A673 (cell line): ENCODE results near the gene CDC42BPA. TPM values are rescaled to one million over a fixed set of nuclear protein-coding genes. Genes with fewer than 3 reads are reported as not detected.

Source experiments
- BruUV-seq: library from RNA; stranded (reverse); fragments of 400-500 nt; replicated peaks from 2 replicates; lab custom pipeline; 2021; lab: Mats Ljungman, UMichigan
- CTCF ChIA-PET: fragments of 300-600 bp; sonication (Branson Sonifier 250); formaldehyde crosslinking; loops from one replicate; lab custom pipeline; 2022; ENCODE audit warnings: antibody characterized with exemption; lab: Charles Lee
- POLR2A ChIA-PET: fragments of 300-600 bp; sonication (Branson Sonifier 250); formaldehyde crosslinking; loops from one replicate; lab custom pipeline; 2022; ENCODE audit warnings: antibody characterized with exemption; ENCODE audit not compliant: low non-redundant PET; lab: Charles Lee
- DNase-seq: peaks from one replicate; pipeline ENCODE4 v3.0.0-alpha.2; 2015; ENCODE audit warnings: low spot score
- H3K27ac ChIP-seq: fragments of 200-600 bp; sonication (generic); 2 replicates; pipeline ENCODE4 v1.5.1; 2016; ENCODE audit warnings: mixed run types, low read depth, mild to moderate bottlenecking, mixed read lengths, antibody characterized with exemption, low read length; ENCODE audit not compliant: poor library complexity, severe bottlenecking
- H3K27me3 ChIP-seq: fragments of 200-600 bp; sonication (generic); replicated peaks from 2 replicates; pipeline ENCODE4 v1.6.1; 2017; ENCODE audit warnings: mixed run types, low read depth, mild to moderate bottlenecking, mixed read lengths, antibody characterized with exemption, low read length; ENCODE audit not compliant: insufficient read depth, poor library complexity
- H3K36me3 ChIP-seq: fragments of 200-600 bp; sonication (generic); 2 replicates; pipeline ENCODE4 v1.6.1; 2016; ENCODE audit warnings: mixed run types, mild to moderate bottlenecking, mixed read lengths, antibody characterized with exemption, low read length; ENCODE audit not compliant: insufficient read depth, poor library complexity, severe bottlenecking
- H3K4me1 ChIP-seq: fragments of 200-600 bp; sonication (generic); 2 replicates; pipeline ENCODE4 v1.6.1; 2017; ENCODE audit warnings: mixed run types, mild to moderate bottlenecking, mixed read lengths, antibody characterized with exemption, low read length; ENCODE audit not compliant: insufficient read depth, poor library complexity, severe bottlenecking
- H3K4me3 ChIP-seq: fragments of 200-600 bp; sonication (generic); 2 replicates; pipeline ENCODE4 v1.5.1; 2016; ENCODE audit warnings: low read depth, mixed run types, mild to moderate bottlenecking, mixed read lengths, low read length; ENCODE audit not compliant: poor library complexity, severe bottlenecking
- H3K9me3 ChIP-seq: fragments of 200-600 bp; sonication (generic); 2 replicates; pipeline ENCODE4 v1.6.1; 2016; ENCODE audit warnings: mixed run types, low read depth, mild to moderate bottlenecking, mixed read lengths, antibody characterized with exemption, low read length; ENCODE audit not compliant: poor library complexity, severe bottlenecking
- CTCF ChIP-seq: fragments of 300-800, 200-600 bp; sonication (generic); conservative IDR thresholded peaks from 2 replicates; pipeline ENCODE4 v1.5.1; 2017; ENCODE audit warnings: low read depth, mild to moderate bottlenecking, antibody characterized with exemption, low read length, moderate library complexity, mixed read lengths
- EZH2 ChIP-seq: fragments of 200-600 bp; sonication (generic); IDR thresholded peaks from 2 replicates; pipeline ENCODE4 v1.6.1; 2017; ENCODE audit warnings: borderline replicate concordance, low read depth, mild to moderate bottlenecking, mixed read lengths, antibody characterized with exemption, low read length; ENCODE audit not compliant: poor library complexity, severe bottlenecking
- intact Hi-C: fragments of 100-400 bp; cut with micrococcal nuclease; formaldehyde crosslinking; loops from one replicate; pipeline ENCODE4 v1.10.0; 2022; ENCODE audit not compliant: unreplicated experiment
- total RNA-seq: library from RNA; stranded (reverse); gene quantifications from 2 replicates; pipeline ENCODE4 v1.2.3, GENCODE V29; 2021

Gene CDC42BPA
- total RNA-seq, 1 experiment from 2014 or later = 21.7 TPM

- intact Hi-C loops = no loop called here
- Histone ChIP-seq H3K36me3 (no peaks in the 10 kb centered on the region), H3K27me3 (no peaks in the 10 kb centered on the region), H3K4me3 (no peak overlapping the region), H3K4me1 (no peaks in the 10 kb centered on the region), H3K27ac (no peak overlapping the region), H3K9me3 (no peaks in the 10 kb centered on the region)
- TF ChIP-seq EZH2 (no peak), CTCF (no peak)
- ChIA-PET POLR2A (no interaction called here), CTCF (no interaction called here)
- no peak for DNase-seq
- no TSS peak for BruUV-seq
Observed at GRCh38 chr1:226991920-226992319, 326.4 kb downstream of the CDC42BPA start.

GRCh38 chr1:226990133-226990716 is 328.1 kb downstream of the CDC42BPA start:
- Histone ChIP-seq H3K9me3 (no peaks in the 10 kb centered on the region), H3K4me1 (no peaks in the 10 kb centered on the region), H3K27me3 (no peaks in the 10 kb centered on the region), H3K27ac (no peak overlapping the region), H3K36me3 (no peaks in the 10 kb centered on the region), H3K4me3 (no peak overlapping the region)
- TF ChIP-seq EZH2 (no peak), CTCF (no peak)
- BruUV-seq = no TSS peak
- DNase-seq = no peak
- intact Hi-C loops = no loop called here
- POLR2A ChIA-PET = no interaction called here
- CTCF ChIA-PET = no interaction called here

- ChIA-PET POLR2A (no interaction called here), CTCF (no interaction called here)
- H3K36me3 ChIP-seq = no peaks in the 10 kb centered on the region
- H3K4me3 ChIP-seq = no peak overlapping the region
- intact Hi-C loops = no loop called here
- no TSS peak for BruUV-seq
- H3K9me3 ChIP-seq = no peaks in the 10 kb centered on the region
- no peak for TF ChIP-seq CTCF
- no peak overlapping the region for H3K27ac ChIP-seq
- H3K4me1 ChIP-seq = no peaks in the 10 kb centered on the region
- H3K27me3 ChIP-seq = no peaks in the 10 kb centered on the region
- no peak for DNase-seq
Observed at GRCh38 chr1:226989085-226989920, 329.0 kb downstream of the CDC42BPA start.
